ENCODE results near the gene MRE11. TPM values are rescaled to one million over a fixed set of nuclear protein-coding genes. Genes with fewer than 3 reads are reported as not detected.
A peak's percentile ranks its signal among the peaks of the same experiment; 100 is the strongest.

MRE11 gene
- total RNA-seq, result 10 to 100 TPM in 3 of 4 donors, 1 to 10 TPM in 1; 9.5 to 11.0 (median 10.9) TPM
- polyA plus RNA-seq, result 3.0 TPM
- long read RNA-seq, donor 1, full-length matches to known transcripts, result 4 of 15 reads
- long read RNA-seq, donor 1, partial matches to known transcripts, result 5 of 15 reads
- long read RNA-seq, donor 1, other reads (novel, unspliced or antisense), result 6 of 15 reads
- long read RNA-seq, donor 2, full-length matches to known transcripts, result 5 of 7 reads
- long read RNA-seq, donor 2, partial matches to known transcripts, result 0 of 7 reads
- long read RNA-seq, donor 2, other reads (novel, unspliced or antisense), result 2 of 7 reads
- long read RNA-seq, donor 3, full-length matches to known transcripts, result 9 of 40 reads
- long read RNA-seq, donor 3, partial matches to known transcripts, result 11 of 40 reads
- long read RNA-seq, donor 3, other reads (novel, unspliced or antisense), result 20 of 40 reads
- long read RNA-seq, donor 4, full-length matches to known transcripts, result 1 of 4 reads
- long read RNA-seq, donor 4, partial matches to known transcripts, result 1 of 4 reads
- long read RNA-seq, donor 4, other reads (novel, unspliced or antisense), result 2 of 4 reads

GRCh38 chr11:94493281-94494125 is at the start of gene MRE11, which contains the start of gene ANKRD49:
Gene MRE11 (minus strand): TSS chr11:94493844. CDS start chr11:94492801, 1,043 bp downstream.
Gene ANKRD49 (plus strand): TSS chr11:94493984. CDS start chr11:94496694, 2,710 bp downstream.
- Histone ChIP-seq H3K27ac (ENCODE audit: low read length) (peak within 1 kb of the TSS; percentile 61), H3K27me3 (ENCODE audit: control insufficient read depth, insufficient read depth) (no peaks in the 10 kb centered on the region), H3K4me3 (ENCODE audit: low read length) (peak within 1 kb of the TSS; percentile 87), H3K9me3 (ENCODE audit: control insufficient read depth, low read length) (no peaks in the 10 kb centered on the region), H3K4me1 (ENCODE audit: control insufficient read depth, insufficient read depth, low read length) (no peaks in the 10 kb centered on the region)
- intact Hi-C loops (cut with DNase I), result no loop called here
- DNase-seq (peak; percentile 96 to 99 (median 98)), ATAC-seq (peak; percentile 100)
- under 1% methylated on average over 55 of the region's 55 CpGs for WGBS

- no peak for DNase-seq
- intact Hi-C loops (cut with DNase I), result no loop called here
- no peaks in the 10 kb centered on the region for H3K4me1 ChIP-seq (ENCODE audit: control insufficient read depth, insufficient read depth, low read length)
- WGBS, result 80% methylated on average over 1 of the region's 1 CpG
- no peak overlapping the region for H3K4me3 ChIP-seq (ENCODE audit: low read length)
- H3K27ac ChIP-seq (ENCODE audit: low read length), result no peak overlapping the region
- no peaks in the 10 kb centered on the region for H3K9me3 ChIP-seq (ENCODE audit: control insufficient read depth, low read length)
- ATAC-seq, result no peak
- H3K27me3 ChIP-seq (ENCODE audit: control insufficient read depth, insufficient read depth), result no peaks in the 10 kb centered on the region
Observed at GRCh38 chr11:94539420-94539819, 45.8 kb upstream of the MRE11 start.

- intact Hi-C loops (cut with DNase I), result no loop called here
- ATAC-seq, result peak; percentile 33 to 61
- Histone ChIP-seq H3K4me1 (ENCODE audit: control insufficient read depth, insufficient read depth, low read length) (no peaks in the 10 kb centered on the region), H3K27me3 (ENCODE audit: control insufficient read depth, insufficient read depth) (no peaks in the 10 kb centered on the region), H3K9me3 (ENCODE audit: control insufficient read depth, low read length) (no peaks in the 10 kb centered on the region), H3K27ac (ENCODE audit: low read length) (peak overlapping the region; percentile 75), H3K4me3 (ENCODE audit: low read length) (no peak overlapping the region)
- DNase-seq, result no peak
- 48% methylated on average over 3 of the region's 3 CpGs for WGBS
Observed at GRCh38 chr11:94537031-94537600, 43.5 kb upstream of the MRE11 start.

- intact Hi-C loops (cut with DNase I), result no loop called here
- H3K9me3 ChIP-seq (ENCODE audit: control insufficient read depth, low read length), result no peaks in the 10 kb centered on the region
Observed at GRCh38 chr11:94536386-94536785, 42.7 kb upstream of the MRE11 start.

GRCh38 chr11:94533696-94534630 is 40.3 kb upstream of the MRE11 start:
- peak; percentile 84 to 85 for ATAC-seq
- 42% methylated on average over 6 of the region's 6 CpGs for WGBS

More at GRCh38 chr11:94536386-94536785, 42.7 kb upstream of the MRE11 start:
- DNase-seq (no peak), ATAC-seq (no peak)
- no peaks in the 10 kb centered on the region for H3K4me1 ChIP-seq (ENCODE audit: control insufficient read depth, insufficient read depth, low read length)
- no peak overlapping the region for H3K27ac ChIP-seq (ENCODE audit: low read length)
- H3K27me3 ChIP-seq (ENCODE audit: control insufficient read depth, insufficient read depth), result no peaks in the 10 kb centered on the region
- no peak overlapping the region for H3K4me3 ChIP-seq (ENCODE audit: low read length)

GRCh38 chr11:94533206-94533605 is 39.6 kb upstream of the MRE11 start:
- Histone ChIP-seq H3K27ac (ENCODE audit: low read length) (no peak overlapping the region), H3K4me3 (ENCODE audit: low read length) (no peak overlapping the region), H3K27me3 (ENCODE audit: control insufficient read depth, insufficient read depth) (no peaks in the 10 kb centered on the region), H3K9me3 (ENCODE audit: control insufficient read depth, low read length) (no peaks in the 10 kb centered on the region), H3K4me1 (ENCODE audit: control insufficient read depth, insufficient read depth, low read length) (no peaks in the 10 kb centered on the region)
- no peak for DNase-seq
- ATAC-seq, result no peak
- WGBS, result 75% methylated on average over 1 of the region's 1 CpG
- intact Hi-C loops (cut with DNase I), result no loop called here

More at GRCh38 chr11:94533696-94534630, 40.3 kb upstream of the MRE11 start:
- Histone ChIP-seq H3K9me3 (ENCODE audit: control insufficient read depth, low read length) (no peaks in the 10 kb centered on the region), H3K4me3 (ENCODE audit: low read length) (no peak overlapping the region), H3K27ac (ENCODE audit: low read length) (peak overlapping the region; percentile 13), H3K27me3 (ENCODE audit: control insufficient read depth, insufficient read depth) (no peaks in the 10 kb centered on the region), H3K4me1 (ENCODE audit: control insufficient read depth, insufficient read depth, low read length) (no peaks in the 10 kb centered on the region)
- intact Hi-C loops (cut with DNase I), result no loop called here
- peak; percentile 56 to 80 (median 77) for DNase-seq

GRCh38 chr11:94532211-94532610 is 38.6 kb upstream of the MRE11 start:
- H3K27me3 ChIP-seq (ENCODE audit: control insufficient read depth, insufficient read depth), result no peaks in the 10 kb centered on the region
- no peak for ATAC-seq
- 94% methylated on average over 3 of the region's 3 CpGs for WGBS

GRCh38 chr11:94528551-94528950 is 34.9 kb upstream of the MRE11 start:
- Histone ChIP-seq H3K4me1 (ENCODE audit: control insufficient read depth, insufficient read depth, low read length) (no peaks in the 10 kb centered on the region), H3K27ac (ENCODE audit: low read length) (no peak overlapping the region), H3K27me3 (ENCODE audit: control insufficient read depth, insufficient read depth) (no peaks in the 10 kb centered on the region), H3K4me3 (ENCODE audit: low read length) (no peak overlapping the region), H3K9me3 (ENCODE audit: control insufficient read depth, low read length) (no peaks in the 10 kb centered on the region)
- DNase-seq, result no peak
- intact Hi-C loops (cut with DNase I), result loop anchor here in 1 of 4 donors (5.0 kb wide), 1 partner anchor 34 kb away; no protein-coding TSS in a partner anchor
- no peak for ATAC-seq

More at GRCh38 chr11:94532211-94532610, 38.6 kb upstream of the MRE11 start:
- no peak overlapping the region for H3K4me3 ChIP-seq (ENCODE audit: low read length)
- no peak overlapping the region for H3K27ac ChIP-seq (ENCODE audit: low read length)
- intact Hi-C loops (cut with DNase I), result no loop called here
- DNase-seq, result no peak
- no peaks in the 10 kb centered on the region for H3K4me1 ChIP-seq (ENCODE audit: control insufficient read depth, insufficient read depth, low read length)
- H3K9me3 ChIP-seq (ENCODE audit: control insufficient read depth, low read length), result no peaks in the 10 kb centered on the region

GRCh38 chr11:94526645-94527438 is 33.2 kb upstream of the MRE11 start:
- Histone ChIP-seq H3K4me3 (ENCODE audit: low read length) (no peak overlapping the region), H3K27me3 (ENCODE audit: control insufficient read depth, insufficient read depth) (no peaks in the 10 kb centered on the region), H3K4me1 (ENCODE audit: control insufficient read depth, insufficient read depth, low read length) (no peaks in the 10 kb centered on the region), H3K27ac (ENCODE audit: low read length) (no peak overlapping the region), H3K9me3 (ENCODE audit: control insufficient read depth, low read length) (no peaks in the 10 kb centered on the region)
- ATAC-seq (no peak), DNase-seq (no peak)
- WGBS, result 73% methylated on average over 4 of the region's 4 CpGs
- intact Hi-C loops (cut with DNase I), result loop anchor here in 1 of 4 donors (5.0 kb wide), 1 partner anchor 35 kb away; no protein-coding TSS in a partner anchor

All from right cardiac atrium (tissue), 5 donors.